T-cell (primary cell): Measurements from ENCODE around the gene HACD1. TPM values are rescaled to one million over a fixed set of nuclear protein-coding genes. Genes with fewer than 3 reads are reported as not detected.
"Not testable (repeated sequence)": the region's sequence is repeated elsewhere in the genome, so short reads cannot be mapped to it uniquely, and the experiment has no call there.

Experiments used
- ATAC-seq, 4 experiments: fragments of 200-7000 bp in 3 of 4; fragments of 150-1000 bp in 1 of 4; cut with Tn5 transposase; replicated peaks in 1 of 4; 1 replicate in 3 of 4; 2 replicates in 1 of 4; pipeline ENCODE4 v1.10.0; 2021; ENCODE audit warnings: moderate library complexity in 3 of 4, mild to moderate bottlenecking in 2 of 4, moderate number of reproducible peaks in 1 of 4
- CTCF ChIA-PET, 2 donors: fragments of 300-600 bp; sonication (Branson Sonifier 250); formaldehyde crosslinking; loops; one replicate each; lab custom pipeline; 2022; ENCODE audit warnings: antibody characterized with exemption in 2 of 2; lab: Charles Lee
- POLR2A ChIA-PET, 2 donors: fragments of 300-600 bp; sonication (Branson Sonifier 250); formaldehyde crosslinking; loops; one replicate each; lab custom pipeline; 2022; ENCODE audit warnings: antibody characterized with exemption in 2 of 2; lab: Charles Lee
- DNase-seq, 35 experiments: peaks; one replicate each; pipeline versions ENCODE4 v3.0.0 to v3.0.0-alpha.2; 2013 to 2023
- H3K27ac ChIP-seq: one replicate; pipeline ENCODE4 v1.5.1; 2013; ENCODE audit warnings: low read length
- H3K27me3 ChIP-seq, 2 experiments: replicated peaks in 1 of 2; 1 replicate in 1 of 2; 2 replicates in 1 of 2; pipeline versions ENCODE4 v1.6.1 to v1.7.0; 2013; ENCODE audit warnings: low read length in 1 of 2, mixed read lengths in 1 of 2; ENCODE audit not compliant: control insufficient read depth in 2 of 2, insufficient read depth in 2 of 2; ENCODE audit errors: extremely low read depth in 1 of 2
- H3K36me3 ChIP-seq, 2 donors: 1 replicate in 1 of 2; 2 replicates in 1 of 2; pipeline versions ENCODE4 v1.6.1 to v1.7.0; 2013; ENCODE audit warnings: low read length in 1 of 2; ENCODE audit not compliant: control insufficient read depth in 2 of 2, insufficient read depth in 1 of 2; ENCODE audit errors: extremely low read depth in 1 of 2
- H3K4me1 ChIP-seq, 2 experiments: 1 replicate in 1 of 2; 2 replicates in 1 of 2; pipeline versions ENCODE4 v1.6.1 to v1.7.0; 2013; ENCODE audit warnings: low read length in 2 of 2, mixed read lengths in 1 of 2; ENCODE audit not compliant: insufficient read depth in 2 of 2, control insufficient read depth in 1 of 2; ENCODE audit errors: extremely low read depth in 1 of 2
- H3K4me3 ChIP-seq, 2 donors: 1 replicate in 1 of 2; 2 replicates in 1 of 2; pipeline versions ENCODE4 v1.5.1 to v1.7.0; 2013; ENCODE audit warnings: mild to moderate bottlenecking in 2 of 2, low read length in 1 of 2, moderate library complexity in 1 of 2; ENCODE audit not compliant: control insufficient read depth in 1 of 2; ENCODE audit errors: extremely low read depth in 1 of 2
- H3K9me3 ChIP-seq: 2 replicates; pipeline ENCODE4 v1.7.0; 2013
- H3K27ac Mint-ChIP-seq, 2 donors: one replicate each; pipeline ENCODE4 v1.8.0; 2020 to 2021; ENCODE audit warnings: mild to moderate bottlenecking in 2 of 2, mixed read lengths in 2 of 2
- H3K27me3 Mint-ChIP-seq, 2 donors: one replicate each; pipeline ENCODE4 v1.8.0; 2021 to 2022; ENCODE audit warnings: mixed read lengths in 2 of 2
- H3K36me3 Mint-ChIP-seq: one replicate; pipeline ENCODE4 v1.8.0; 2021; ENCODE audit warnings: mixed read lengths
- H3K4me1 Mint-ChIP-seq, 3 donors: one replicate each; pipeline ENCODE4 v1.8.0; 2020 to 2022; ENCODE audit warnings: mixed read lengths in 3 of 3, mild to moderate bottlenecking in 1 of 3
- H3K4me3 Mint-ChIP-seq, 3 donors: one replicate each; pipeline ENCODE4 v1.8.0; 2020 to 2022; ENCODE audit warnings: mild to moderate bottlenecking in 3 of 3, mixed read lengths in 3 of 3, moderate library complexity in 3 of 3
- H3K9me3 Mint-ChIP-seq, 3 donors: one replicate each; pipeline ENCODE4 v1.8.0; 2020 to 2022; ENCODE audit warnings: mixed read lengths in 3 of 3
- WGBS: methylation state at CpG from one replicate; pipeline ENCODE4 v1.1.5; 2013; ENCODE audit warnings: missing lambda C conversion rate; ENCODE audit not compliant: insufficient coverage; 5-methylcytosine and 5-hydroxymethylcytosine counted together
- total RNA-seq, 35 experiments: library from RNA in 6 of 35; stranded (reverse) in 6 of 35; fragments of 120-200 nt in 1 of 35; gene quantifications; one replicate each; pipeline versions ENCODE4 v1.2.1 to v1.2.4 and lab custom pipeline; 2013 to 2026

Gene HACD1
- total RNA-seq, 5 donors from 2014 or later (not counting 1 experiment from before 2014, with no cell fraction given) = 0.39 to 4.2 (median 1.3) TPM

DNA sequence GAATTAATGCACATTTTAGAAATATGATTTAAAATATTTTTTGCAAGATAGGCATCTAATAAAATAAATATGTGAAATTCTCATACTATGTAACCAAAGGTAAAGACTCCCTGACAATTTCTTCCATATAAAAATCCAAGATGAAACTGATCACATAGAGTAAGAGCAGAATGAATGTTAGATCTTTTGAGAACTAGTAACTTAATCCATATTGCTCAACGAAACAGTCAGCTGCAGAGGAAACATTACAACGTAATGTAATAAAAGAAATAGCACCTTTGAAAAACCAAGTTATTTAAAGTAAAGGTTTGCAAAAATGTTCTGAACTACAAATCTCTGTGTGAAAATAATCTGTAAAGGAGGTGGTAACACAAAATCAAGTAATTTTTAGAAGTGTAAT is 28.8 kb downstream of the HACD1 start:
- no peaks in the 10 kb centered on the region for H3K36me3 Mint-ChIP-seq

GRCh38 chr10:17587321-17587720 is 29.9 kb downstream of the HACD1 start:
- Mint-ChIP-seq H3K4me3 (peak overlapping the region in 2 of 3 donors; percentile 42 to 60), H3K27ac (peak overlapping the region in 1 of 2 donors; percentile 20), H3K4me1 (peaks cover 6 to 19% (median 15%) of the 10 kb centered on the region in 3 donors)
- 97% methylated on average over 4 of the region's 6 CpGs for WGBS
- H3K9me3 ChIP-seq, H3K9me3 Mint-ChIP-seq, ATAC-seq, H3K27me3 ChIP-seq, H3K4me1 ChIP-seq, DNase-seq, H3K4me3 ChIP-seq, H3K27me3 Mint-ChIP-seq, H3K36me3 ChIP-seq, H3K36me3 Mint-ChIP-seq, H3K27ac ChIP-seq, POLR2A ChIA-PET: not testable (repeated sequence)
- CTCF ChIA-PET = interaction anchor here in 1 of 2 donors (0.6 kb wide), 1 partner anchor 151 kb away, joined by 3 read pairs; no protein-coding TSS in a partner anchor

More for the DNA sequence above, 28.8 kb downstream of the HACD1 start:
- no peak overlapping the region for H3K27ac ChIP-seq
- no peaks in the 10 kb centered on the region for H3K9me3 ChIP-seq
- peaks cover 0 to 2% of the 10 kb centered on the region in 2 donors for H3K27me3 Mint-ChIP-seq
- 100% methylated on average over 1 of the region's 2 CpGs for WGBS
- no peak overlapping the region for H3K4me3 Mint-ChIP-seq
- ATAC-seq (no peak), DNase-seq (no peak)
- H3K4me3 ChIP-seq = no peak overlapping the region
- H3K9me3 Mint-ChIP-seq = no peaks in the 10 kb centered on the region
- no peak overlapping the region for H3K27ac Mint-ChIP-seq
- no peaks in the 10 kb centered on the region for H3K27me3 ChIP-seq
- H3K4me1 Mint-ChIP-seq = peaks cover 6 to 19% (median 15%) of the 10 kb centered on the region in 3 donors
- no peaks in the 10 kb centered on the region for H3K4me1 ChIP-seq
- ChIA-PET CTCF (no interaction called here), POLR2A (no interaction called here)
- H3K36me3 ChIP-seq = no peaks in the 10 kb centered on the region

- ChIA-PET POLR2A (no interaction called here), CTCF (interaction anchor here in 1 of 2 donors (0.6 kb wide), 1 partner anchor 151 kb away, joined by 3 read pairs; no protein-coding TSS in a partner anchor)
- DNase-seq (no peak), ATAC-seq (peak in 1 of 4 experiments; percentile 68)
- Histone ChIP-seq H3K4me1 (no peaks in the 10 kb centered on the region), H3K9me3 (no peaks in the 10 kb centered on the region), H3K4me3 (no peak overlapping the region), H3K36me3 (no peaks in the 10 kb centered on the region), H3K27me3 (peaks cover 0 to 2% of the 10 kb centered on the region in 2 experiments), H3K27ac (no peak overlapping the region)
- peaks cover 0 to 2% of the 10 kb centered on the region in 2 donors for H3K27me3 Mint-ChIP-seq
- H3K4me3 Mint-ChIP-seq = peak overlapping the region in 2 of 3 donors; percentile 42 to 60
- 0% methylated on average over 1 of the region's 6 CpGs for WGBS
- H3K36me3 Mint-ChIP-seq = no peaks in the 10 kb centered on the region
- peak overlapping the region in 1 of 2 donors; percentile 20 for H3K27ac Mint-ChIP-seq
- no peaks in the 10 kb centered on the region for H3K9me3 Mint-ChIP-seq
- peaks cover 6 to 19% (median 15%) of the 10 kb centered on the region in 3 donors for H3K4me1 Mint-ChIP-seq
Observed at GRCh38 chr10:17586821-17587234, 30.3 kb downstream of the HACD1 start.

GRCh38 chr10:17585016-17585415 is 32.2 kb downstream of the HACD1 start:
- WGBS = 90% methylated on average over 4 of the region's 8 CpGs
- Histone ChIP-seq H3K27ac (no peak overlapping the region), H3K36me3 (no peaks in the 10 kb centered on the region), H3K4me3 (no peak overlapping the region), H3K27me3 (peaks cover 0 to 2% of the 10 kb centered on the region in 2 experiments), H3K4me1 (no peaks in the 10 kb centered on the region), H3K9me3 (no peaks in the 10 kb centered on the region)
- DNase-seq (no peak), ATAC-seq (no peak)
- CTCF ChIA-PET = interaction anchor here (0.5 to 0.9 kb wide), 5 partner anchors 13 to 310 kb away, joined by 3 to 4 read pairs (median 4); no protein-coding TSS in a partner anchor
- peaks cover 0 to 2% of the 10 kb centered on the region in 2 donors for H3K27me3 Mint-ChIP-seq
- H3K9me3 Mint-ChIP-seq = no peaks in the 10 kb centered on the region
- no peaks in the 10 kb centered on the region for H3K36me3 Mint-ChIP-seq
- H3K4me1 Mint-ChIP-seq = peaks cover 6 to 19% (median 15%) of the 10 kb centered on the region in 3 donors
- POLR2A ChIA-PET = no interaction called here
- no peak overlapping the region for H3K27ac Mint-ChIP-seq
- no peak overlapping the region for H3K4me3 Mint-ChIP-seq

DNA sequence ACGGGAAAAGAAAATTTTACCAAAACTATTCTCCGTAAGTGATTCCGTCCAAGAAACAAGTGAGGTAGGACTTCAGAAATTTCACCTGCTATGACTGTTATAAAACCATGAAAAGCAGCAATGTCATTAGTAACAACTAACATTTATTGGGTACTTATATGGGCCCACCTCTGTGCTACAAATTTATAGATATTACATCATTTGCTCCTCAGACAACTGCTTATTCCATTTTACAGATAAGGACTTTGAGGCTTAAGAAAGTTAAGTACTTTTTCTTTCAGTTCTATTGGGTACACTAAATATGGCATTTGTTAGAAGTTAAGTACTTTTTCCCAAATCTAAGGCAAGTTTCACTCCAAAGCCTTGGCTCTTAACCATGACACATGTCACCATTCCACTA is 36.3 kb downstream of the HACD1 start:
- Histone ChIP-seq H3K4me1 (no peaks in the 10 kb centered on the region), H3K4me3 (no peak overlapping the region), H3K27me3 (peaks cover 0 to 2% of the 10 kb centered on the region in 2 experiments), H3K36me3 (no peaks in the 10 kb centered on the region), H3K9me3 (no peaks in the 10 kb centered on the region), H3K27ac (no peak overlapping the region)
- Mint-ChIP-seq H3K27ac (no peak overlapping the region), H3K9me3 (no peaks in the 10 kb centered on the region), H3K4me3 (no peak overlapping the region), H3K36me3 (no peaks in the 10 kb centered on the region), H3K4me1 (peaks cover 0 to 2% (median 0%) of the 10 kb centered on the region in 3 donors), H3K27me3 (peaks cover 0 to 2% of the 10 kb centered on the region in 2 donors)
- POLR2A ChIA-PET = interaction anchor here in 1 of 2 donors (0.6 kb wide), 1 partner anchor 1055 kb away, joined by 4 read pairs; no protein-coding TSS in a partner anchor
- DNase-seq (no peak), ATAC-seq (no peak)
- CTCF ChIA-PET = no interaction called here
- 100% methylated on average over 3 of the region's 3 CpGs for WGBS

- no peak overlapping the region for H3K4me3 Mint-ChIP-seq
- ATAC-seq = no peak
- no peak for DNase-seq
- H3K27ac ChIP-seq = no peak overlapping the region
- no peak overlapping the region for H3K4me3 ChIP-seq
- ChIA-PET CTCF (no interaction called here), POLR2A (no interaction called here)
- H3K27me3 Mint-ChIP-seq = peaks cover 0 to 4% of the 10 kb centered on the region in 2 donors
- H3K4me1 Mint-ChIP-seq = no peaks in the 10 kb centered on the region
- H3K9me3 ChIP-seq = no peaks in the 10 kb centered on the region
- H3K27me3 ChIP-seq = peaks cover 0 to 2% of the 10 kb centered on the region in 2 experiments
- H3K36me3 Mint-ChIP-seq = no peaks in the 10 kb centered on the region
- H3K4me1 ChIP-seq = no peaks in the 10 kb centered on the region
- no peak overlapping the region for H3K27ac Mint-ChIP-seq
- H3K9me3 Mint-ChIP-seq = no peaks in the 10 kb centered on the region
- no peaks in the 10 kb centered on the region for H3K36me3 ChIP-seq
- no CpG with 5 or more reads among the region's 2 CpGs for WGBS
Observed at GRCh38 chr10:17578603-17579002, 38.6 kb downstream of the HACD1 start.
